Measurements from ENCODE around the gene FAM81A. TPM values are rescaled to one million over a fixed set of nuclear protein-coding genes. Genes with fewer than 3 reads are reported as not detected.

FAM81A gene
- polyA plus RNA-seq, 1 donor (not counting 4 experiments of a cell fraction or from before 2014, with no cell fraction given), result 0.84 TPM

DNA sequence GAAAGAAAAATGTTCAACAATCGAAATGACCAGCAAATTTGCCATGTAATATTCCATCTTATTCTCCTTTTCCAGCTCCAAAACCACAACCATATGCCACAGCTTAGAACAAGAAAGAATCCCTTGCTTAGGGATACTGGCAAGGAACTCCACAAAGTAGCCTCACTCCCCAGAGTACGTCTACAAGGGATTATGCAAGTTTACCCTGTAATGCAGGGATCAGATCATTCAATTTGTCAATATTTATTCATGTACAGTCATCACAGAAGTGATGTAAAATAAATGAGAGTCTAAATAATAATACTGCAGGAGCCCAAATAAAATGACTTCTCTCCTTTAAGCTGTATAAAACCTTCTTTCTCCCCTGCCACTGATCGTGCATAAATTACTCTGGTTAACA, 41.8 kb upstream of the FAM81A start:
- no peak for DNase-seq (ENCODE audit: low read depth, low spot score)
- dilution Hi-C loops (cut with MboI; ENCODE audit: extremely low pct_ligation_motif_present, low sequenced_read_pairs), result no loop called here
- no peak overlapping the region for H2AFZ ChIP-seq (ENCODE audit: control insufficient read depth, low read length)
- H3K4me3 ChIP-seq (ENCODE audit: control insufficient read depth in 2 of 3, extremely low read depth in 1 of 3, insufficient read depth in 2 of 3, low read depth in 1 of 3, low read length in 3 of 3), result no peak overlapping the region
- no peak for FAIRE-seq
- no peaks in the 10 kb centered on the region for H3K27me3 ChIP-seq (ENCODE audit: control insufficient read depth, extremely low read depth, insufficient read depth, low read length)
- no peaks in the 10 kb centered on the region for H3K9me1 ChIP-seq (ENCODE audit: control insufficient read depth, extremely low read depth, insufficient read depth, low read length)
- H3K79me2 ChIP-seq (ENCODE audit: control insufficient read depth, insufficient read depth, low read length), result no peaks in the 10 kb centered on the region
- TF ChIP-seq, protein P1, sequence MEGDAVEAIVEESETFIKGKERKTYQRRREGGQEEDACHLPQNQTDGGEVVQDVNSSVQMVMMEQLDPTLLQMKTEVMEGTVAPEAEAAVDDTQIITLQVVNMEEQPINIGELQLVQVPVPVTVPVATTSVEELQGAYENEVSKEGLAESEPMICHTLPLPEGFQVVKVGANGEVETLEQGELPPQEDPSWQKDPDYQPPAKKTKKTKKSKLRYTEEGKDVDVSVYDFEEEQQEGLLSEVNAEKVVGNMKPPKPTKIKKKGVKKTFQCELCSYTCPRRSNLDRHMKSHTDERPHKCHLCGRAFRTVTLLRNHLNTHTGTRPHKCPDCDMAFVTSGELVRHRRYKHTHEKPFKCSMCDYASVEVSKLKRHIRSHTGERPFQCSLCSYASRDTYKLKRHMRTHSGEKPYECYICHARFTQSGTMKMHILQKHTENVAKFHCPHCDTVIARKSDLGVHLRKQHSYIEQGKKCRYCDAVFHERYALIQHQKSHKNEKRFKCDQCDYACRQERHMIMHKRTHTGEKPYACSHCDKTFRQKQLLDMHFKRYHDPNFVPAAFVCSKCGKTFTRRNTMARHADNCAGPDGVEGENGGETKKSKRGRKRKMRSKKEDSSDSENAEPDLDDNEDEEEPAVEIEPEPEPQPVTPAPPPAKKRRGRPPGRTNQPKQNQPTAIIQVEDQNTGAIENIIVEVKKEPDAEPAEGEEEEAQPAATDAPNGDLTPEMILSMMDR (optimal IDR thresholded peaks at IDR 0.05 in 1 of 3, IDR thresholded peaks at IDR 0.05 in 1 of 3, conservative IDR thresholded peaks at IDR 0.05 in 1 of 3; ENCODE audit: extremely low read depth in 1 of 3, insufficient read depth in 2 of 3, low read length in 3 of 3), result no peak
- TF ChIP-seq EZH2 (IDR thresholded peaks at IDR 0.05; ENCODE audit: low read length), result no peak
- H3K4me2 ChIP-seq (ENCODE audit: control insufficient read depth, extremely low read depth, insufficient read depth, low read depth, low read length), result no peak overlapping the region
- peaks cover 6% of the 10 kb centered on the region for H3K4me1 ChIP-seq (ENCODE audit: control insufficient read depth, extremely low read depth, insufficient read depth, low read length)
- no peak overlapping the region for H3K9ac ChIP-seq (ENCODE audit: control insufficient read depth, extremely low read depth, insufficient read depth, low read length)
- H3K36me3 ChIP-seq (ENCODE audit: control insufficient read depth in 2 of 2, extremely low read depth in 1 of 2, insufficient read depth in 2 of 2, low read length in 2 of 2), result no peaks in the 10 kb centered on the region
- H3K27ac ChIP-seq (ENCODE audit: control insufficient read depth, insufficient read depth, low read length), result no peak overlapping the region
- H4K20me1 ChIP-seq (ENCODE audit: control insufficient read depth, extremely low read depth, insufficient read depth, low read length), result no peaks in the 10 kb centered on the region
- H3K9me3 ChIP-seq (ENCODE audit: control insufficient read depth, low read depth, low read length), result no peaks in the 10 kb centered on the region

DNA sequence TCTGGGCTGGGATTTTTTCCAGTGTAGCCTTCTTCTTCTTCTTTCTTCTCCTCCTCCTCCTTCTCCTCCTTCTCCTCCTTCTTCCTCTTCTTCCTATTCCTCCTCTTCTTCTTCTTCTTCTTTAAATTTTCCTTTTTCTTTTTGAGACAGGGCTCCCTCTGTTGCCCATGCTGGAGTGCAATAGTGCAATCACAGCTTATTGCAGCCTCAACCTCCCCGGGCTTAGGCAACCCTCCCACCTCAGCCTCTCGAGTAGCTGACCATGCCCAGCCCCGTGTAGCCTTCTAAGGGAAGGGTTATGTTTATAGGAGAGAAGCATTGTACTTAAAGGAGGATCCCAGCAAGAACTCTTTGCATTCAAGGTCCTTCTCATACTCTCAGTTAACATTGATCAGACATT, 41.3 kb upstream of the FAM81A start:
- no peaks in the 10 kb centered on the region for H3K27me3 ChIP-seq (ENCODE audit: control insufficient read depth, extremely low read depth, insufficient read depth, low read length)
- peaks cover 6% of the 10 kb centered on the region for H3K4me1 ChIP-seq (ENCODE audit: control insufficient read depth, extremely low read depth, insufficient read depth, low read length)
- H3K9ac ChIP-seq (ENCODE audit: control insufficient read depth, extremely low read depth, insufficient read depth, low read length), result no peak overlapping the region
- dilution Hi-C loops (cut with MboI; ENCODE audit: extremely low pct_ligation_motif_present, low sequenced_read_pairs), result no loop called here
- H3K79me2 ChIP-seq (ENCODE audit: control insufficient read depth, insufficient read depth, low read length), result no peaks in the 10 kb centered on the region
- no peaks in the 10 kb centered on the region for H3K36me3 ChIP-seq (ENCODE audit: control insufficient read depth in 2 of 2, extremely low read depth in 1 of 2, insufficient read depth in 2 of 2, low read length in 2 of 2)
- H3K4me3 ChIP-seq (ENCODE audit: control insufficient read depth in 2 of 3, extremely low read depth in 1 of 3, insufficient read depth in 2 of 3, low read depth in 1 of 3, low read length in 3 of 3), result no peak overlapping the region
- no peak overlapping the region for H3K27ac ChIP-seq (ENCODE audit: control insufficient read depth, insufficient read depth, low read length)
- no peak overlapping the region for H2AFZ ChIP-seq (ENCODE audit: control insufficient read depth, low read length)
- no peak for FAIRE-seq
- H3K4me2 ChIP-seq (ENCODE audit: control insufficient read depth, extremely low read depth, insufficient read depth, low read depth, low read length), result no peak overlapping the region
- no peak for DNase-seq (ENCODE audit: low read depth, low spot score)
- H3K9me1 ChIP-seq (ENCODE audit: control insufficient read depth, extremely low read depth, insufficient read depth, low read length), result no peaks in the 10 kb centered on the region
- TF ChIP-seq, protein P1 (optimal IDR thresholded peaks at IDR 0.05 in 1 of 3, IDR thresholded peaks at IDR 0.05 in 1 of 3, conservative IDR thresholded peaks at IDR 0.05 in 1 of 3; ENCODE audit: extremely low read depth in 1 of 3, insufficient read depth in 2 of 3, low read length in 3 of 3), result no peak
- TF ChIP-seq EZH2 (IDR thresholded peaks at IDR 0.05; ENCODE audit: low read length), result no peak
- no peaks in the 10 kb centered on the region for H4K20me1 ChIP-seq (ENCODE audit: control insufficient read depth, extremely low read depth, insufficient read depth, low read length)
- H3K9me3 ChIP-seq (ENCODE audit: control insufficient read depth, low read depth, low read length), result no peaks in the 10 kb centered on the region
